Upper lobe of left lung (tissue), 4 donors: Measurements from ENCODE around the gene SCP2.

Source experiments
- CTCF ChIP-seq, 6 experiments: fragments of 450-650 bp in 4 of 6; fragments of 200-600 bp in 2 of 6; sonication (generic) in 2 of 6; IDR thresholded peaks; one replicate each; pipeline ENCODE4 v1.5.1; 2016 to 2019; ENCODE audit warnings: antibody characterized with exemption in 6 of 6
- POLR2A ChIP-seq, 4 donors: fragments of 450-650 bp; IDR thresholded peaks; one replicate each; pipeline ENCODE4 v1.5.1; 2016 to 2017; ENCODE audit warnings: antibody characterized with exemption in 4 of 4, mild to moderate bottlenecking in 2 of 4

GRCh38 chr1:53061859-53062707, 135.0 kb downstream of the SCP2 start, which contains the start of gene PODN:
- TF ChIP-seq POLR2A (IDR thresholded peaks at IDR 0.05), result no peak
- TF ChIP-seq CTCF (IDR thresholded peaks at IDR 0.05), result no peak
